Kidney epithelial cell (primary cell): ENCODE measurements around the gene PHLDA3. TPM values are rescaled to one million over a fixed set of nuclear protein-coding genes. Genes with fewer than 3 reads are reported as not detected.

Experiments used
- DNase-seq: peaks from one replicate; pipeline ENCODE4 v3.0.0-alpha.2; 2010; ENCODE audit warnings: low read depth
- H3K27me3 ChIP-seq: 2 replicates; pipeline ENCODE4 v1.6.0; 2011; ENCODE audit warnings: low read length; ENCODE audit not compliant: control insufficient read depth, insufficient read depth
- H3K36me3 ChIP-seq: 2 replicates; pipeline ENCODE4 v1.5.1; 2011; ENCODE audit warnings: low read length; ENCODE audit not compliant: control insufficient read depth, insufficient read depth
- H3K4me3 ChIP-seq: 2 replicates; pipeline ENCODE4 v1.5.1; 2011; ENCODE audit warnings: low read depth, mild to moderate bottlenecking, control low read depth, low read length
- total RNA-seq: library from RNA; depleted of rRNA; stranded (reverse); fragments of >200 nt; gene quantifications from 2 replicates; pipeline ENCODE4 v1.2.3, GENCODE V29; 2015
- TF ChIP-seq, protein P1 (sequence below): IDR thresholded peaks from 2 replicates; pipeline ENCODE4 v1.5.1; 2011; ENCODE audit warnings: mild to moderate bottlenecking, moderate library complexity, low read length, control low read depth, inconsistent platforms; ENCODE audit not compliant: insufficient read depth, poor library complexity, severe bottlenecking

PHLDA3 gene
- total RNA-seq = 130 and 132 TPM in 2 replicates

- no peaks in the 10 kb centered on the region for H3K27me3 ChIP-seq
- TF ChIP-seq, protein P1, sequence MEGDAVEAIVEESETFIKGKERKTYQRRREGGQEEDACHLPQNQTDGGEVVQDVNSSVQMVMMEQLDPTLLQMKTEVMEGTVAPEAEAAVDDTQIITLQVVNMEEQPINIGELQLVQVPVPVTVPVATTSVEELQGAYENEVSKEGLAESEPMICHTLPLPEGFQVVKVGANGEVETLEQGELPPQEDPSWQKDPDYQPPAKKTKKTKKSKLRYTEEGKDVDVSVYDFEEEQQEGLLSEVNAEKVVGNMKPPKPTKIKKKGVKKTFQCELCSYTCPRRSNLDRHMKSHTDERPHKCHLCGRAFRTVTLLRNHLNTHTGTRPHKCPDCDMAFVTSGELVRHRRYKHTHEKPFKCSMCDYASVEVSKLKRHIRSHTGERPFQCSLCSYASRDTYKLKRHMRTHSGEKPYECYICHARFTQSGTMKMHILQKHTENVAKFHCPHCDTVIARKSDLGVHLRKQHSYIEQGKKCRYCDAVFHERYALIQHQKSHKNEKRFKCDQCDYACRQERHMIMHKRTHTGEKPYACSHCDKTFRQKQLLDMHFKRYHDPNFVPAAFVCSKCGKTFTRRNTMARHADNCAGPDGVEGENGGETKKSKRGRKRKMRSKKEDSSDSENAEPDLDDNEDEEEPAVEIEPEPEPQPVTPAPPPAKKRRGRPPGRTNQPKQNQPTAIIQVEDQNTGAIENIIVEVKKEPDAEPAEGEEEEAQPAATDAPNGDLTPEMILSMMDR = no peak
- peak; percentile 66 for DNase-seq
Observed at GRCh38 chr1:201468844-201469644, at the start of gene PHLDA3. PHLDA3 (minus strand) TSS chr1:201469188; CDS start chr1:201468786, 402 bp downstream.

GRCh38 chr1:201518071-201518470, 49.1 kb upstream of the PHLDA3 start:
- Histone ChIP-seq H3K4me3 (no peak overlapping the region), H3K27me3 (no peaks in the 10 kb centered on the region), H3K36me3 (no peaks in the 10 kb centered on the region)
- TF ChIP-seq, protein P1 = no peak
- DNase-seq = no peak

More at GRCh38 chr1:201468844-201469644, at the start of gene PHLDA3:
- peak within 1 kb of the TSS; percentile 78 for H3K4me3 ChIP-seq
- peaks cover 1% of the 10 kb centered on the region for H3K36me3 ChIP-seq

- Histone ChIP-seq H3K4me3 (no peak overlapping the region), H3K36me3 (no peaks in the 10 kb centered on the region), H3K27me3 (no peaks in the 10 kb centered on the region)
- TF ChIP-seq, protein P1 = no peak
- DNase-seq = no peak
Observed at GRCh38 chr1:201517631-201518030, 48.6 kb upstream of the PHLDA3 start.

- no peaks in the 10 kb centered on the region for H3K36me3 ChIP-seq
- H3K27me3 ChIP-seq = no peaks in the 10 kb centered on the region
- no peak overlapping the region for H3K4me3 ChIP-seq
- no peak for DNase-seq
- TF ChIP-seq, protein P1 = no peak
Observed at GRCh38 chr1:201516511-201517127, 47.6 kb upstream of the PHLDA3 start.

DNA sequence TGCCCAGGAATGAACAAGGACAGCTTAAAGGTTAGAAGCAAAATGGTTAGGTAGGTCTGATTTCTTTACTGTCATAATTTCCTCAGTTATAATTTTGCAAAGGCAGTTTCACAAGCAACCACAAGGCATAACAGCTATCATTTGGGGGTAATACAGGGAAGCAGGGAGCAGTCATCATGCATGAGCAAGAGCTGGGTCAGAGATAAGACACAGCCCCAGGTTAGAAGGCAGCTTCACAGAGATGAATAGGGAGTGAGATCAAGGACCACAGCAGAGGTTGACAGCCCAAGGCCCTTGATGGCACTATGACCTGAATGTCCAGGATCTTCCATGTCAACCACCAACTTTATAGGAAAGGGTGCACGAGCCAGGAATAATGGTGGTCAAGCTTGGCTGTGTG, 46.9 kb upstream of the PHLDA3 start:
- no peaks in the 10 kb centered on the region for H3K27me3 ChIP-seq
- H3K4me3 ChIP-seq = no peak overlapping the region
- TF ChIP-seq, protein P1 = no peak
- DNase-seq = no peak
- H3K36me3 ChIP-seq = no peaks in the 10 kb centered on the region
